ENCODE results near the gene ASMTL.
"Not testable (repeated sequence)": the region's sequence is repeated elsewhere in the genome, so short reads cannot be mapped to it uniquely, and the experiment has no call there.

The ASMTL gene

GRCh38 chrX:1452516-1453394, at the start of gene ASMTL:
Gene ASMTL (minus strand): TSS chrX:1452909. CDS start chrX:1452840, 69 bp downstream.
- peak; percentile 98 for DNase-seq (ENCODE audit: low read depth)

- DNase-seq (ENCODE audit: low read depth) = no peak
Measured at GRCh38 chrX:1502241-1502640, 49.5 kb upstream of the ASMTL start.

GRCh38 chrX:1500701-1501624, 48.3 kb upstream of the ASMTL start:
- DNase-seq (ENCODE audit: low read depth) = no peak

- no peak for DNase-seq (ENCODE audit: low read depth)
Measured at GRCh38 chrX:1496076-1496475, 43.4 kb upstream of the ASMTL start.

GRCh38 chrX:1493877-1494510, 41.3 kb upstream of the ASMTL start:
- DNase-seq (ENCODE audit: low read depth) = no peak

GRCh38 chrX:1493412-1493811, 40.7 kb upstream of the ASMTL start:
- no peak for DNase-seq (ENCODE audit: low read depth)

GRCh38 chrX:1492421-1493012, 39.8 kb upstream of the ASMTL start:
- DNase-seq (ENCODE audit: low read depth) = no peak

GRCh38 chrX:1491851-1492349, 39.2 kb upstream of the ASMTL start:
- no peak for DNase-seq (ENCODE audit: low read depth)

GRCh38 chrX:1491248-1491647, 38.5 kb upstream of the ASMTL start:
- DNase-seq (ENCODE audit: low read depth) = not testable (repeated sequence)

- not testable (repeated sequence) for DNase-seq (ENCODE audit: low read depth)
Measured at GRCh38 chrX:1490723-1491122, 38.0 kb upstream of the ASMTL start.

- DNase-seq (ENCODE audit: low read depth) = not testable (repeated sequence)
Measured at GRCh38 chrX:1489354-1489753, 36.6 kb upstream of the ASMTL start.

GRCh38 chrX:1488745-1489144, 36.0 kb upstream of the ASMTL start:
- DNase-seq (ENCODE audit: low read depth) = no peak

- no peak for DNase-seq (ENCODE audit: low read depth)
Measured at GRCh38 chrX:1488141-1488540, 35.4 kb upstream of the ASMTL start.

GRCh38 chrX:1487401-1487800, 34.7 kb upstream of the ASMTL start:
- DNase-seq (ENCODE audit: low read depth) = no peak

- no peak for DNase-seq (ENCODE audit: low read depth)
Measured at GRCh38 chrX:1486749-1487361, 34.1 kb upstream of the ASMTL start.

GRCh38 chrX:1486177-1486576, 33.5 kb upstream of the ASMTL start:
- DNase-seq (ENCODE audit: low read depth) = no peak

GRCh38 chrX:1485033-1485432, 32.3 kb upstream of the ASMTL start:
- DNase-seq (ENCODE audit: low read depth) = no peak

GRCh38 chrX:1484638-1485019, 31.9 kb upstream of the ASMTL start:
- DNase-seq (ENCODE audit: low read depth) = no peak

GRCh38 chrX:1483843-1484637, 31.3 kb upstream of the ASMTL start:
- DNase-seq (ENCODE audit: low read depth) = no peak

GRCh38 chrX:1482530-1482928, 29.8 kb upstream of the ASMTL start:
- not testable (repeated sequence) for DNase-seq (ENCODE audit: low read depth)
